Esophagus squamous epithelium (tissue), 5 donors: Measurements from ENCODE around the gene DPH7. TPM values are rescaled to one million over a fixed set of nuclear protein-coding genes. Genes with fewer than 3 reads are reported as not detected.

Experiments used
- DNase-seq: peaks from one replicate; lab custom pipeline; 2025; lab: John Stamatoyannopoulos, UW
- H3K27ac ChIP-seq, 4 donors: fragments of 200-600 bp; sonication (generic); one replicate each; pipeline ENCODE4 v1.5.1; 2016 to 2019; ENCODE audit warnings: mild to moderate bottlenecking in 1 of 4
- H3K27me3 ChIP-seq, 4 donors: fragments of 200-600 bp; sonication (generic); 1 replicate in 3 of 4; 2 replicates in 1 of 4; pipeline versions ENCODE4 v1.5.1 to v1.6.0; 2017 to 2021; ENCODE audit warnings: antibody characterized with exemption in 1 of 4
- H3K36me3 ChIP-seq, 3 donors: fragments of 200-600 bp; sonication (generic); one replicate each; pipeline ENCODE4 v1.5.1; 2016 to 2019
- H3K4me1 ChIP-seq, 3 donors: fragments of 200-600 bp; sonication (generic); one replicate each; pipeline ENCODE4 v1.5.1; 2017 to 2019
- H3K4me3 ChIP-seq, 4 donors: fragments of 200-600 bp; sonication (generic); 1 replicate in 3 of 4; 2 replicates in 1 of 4; pipeline ENCODE4 v1.5.1; 2016 to 2019; ENCODE audit warnings: mild to moderate bottlenecking in 2 of 4, moderate library complexity in 1 of 4
- H3K9me3 ChIP-seq, 3 donors: fragments of 200-600 bp; sonication (generic); one replicate each; pipeline ENCODE4 v1.5.1; 2016 to 2019
- CTCF ChIP-seq, 6 experiments: fragments of 450-650 bp in 4 of 6; fragments of 200-600 bp in 2 of 6; sonication (generic) in 2 of 6; IDR thresholded peaks; one replicate each; pipeline ENCODE4 v1.5.1; 2016 to 2019; ENCODE audit warnings: antibody characterized with exemption in 6 of 6, mild to moderate bottlenecking in 4 of 6, moderate library complexity in 4 of 6
- POLR2A ChIP-seq, 4 donors: fragments of 450-650 bp; IDR thresholded peaks; one replicate each; pipeline ENCODE4 v1.6.1; 2017; ENCODE audit warnings: antibody characterized with exemption in 4 of 4, mild to moderate bottlenecking in 4 of 4, moderate library complexity in 3 of 4
- WGBS, 2 donors: methylation state at CpG; one replicate each; pipeline ENCODE4 v1.1.5; 2018; 5-methylcytosine and 5-hydroxymethylcytosine counted together
- intact Hi-C: fragments of 100-400 bp; cut with DNase I; formaldehyde crosslinking; loops from one replicate; pipeline ENCODE4 v1.15.0; 2022
- total RNA-seq, 4 donors: library from RNA; depleted of rRNA; stranded (reverse); fragments of >200 nt; gene quantifications; one replicate each; pipeline ENCODE4 v1.1.0, GENCODE V29; 2016
- donor health status: DM: yes; HTN: yes; CAD: no.

The DPH7 gene
- total RNA-seq, 4 donors from 2014 or later: 13.4 to 32.2 (median 21.7) TPM

DNA sequence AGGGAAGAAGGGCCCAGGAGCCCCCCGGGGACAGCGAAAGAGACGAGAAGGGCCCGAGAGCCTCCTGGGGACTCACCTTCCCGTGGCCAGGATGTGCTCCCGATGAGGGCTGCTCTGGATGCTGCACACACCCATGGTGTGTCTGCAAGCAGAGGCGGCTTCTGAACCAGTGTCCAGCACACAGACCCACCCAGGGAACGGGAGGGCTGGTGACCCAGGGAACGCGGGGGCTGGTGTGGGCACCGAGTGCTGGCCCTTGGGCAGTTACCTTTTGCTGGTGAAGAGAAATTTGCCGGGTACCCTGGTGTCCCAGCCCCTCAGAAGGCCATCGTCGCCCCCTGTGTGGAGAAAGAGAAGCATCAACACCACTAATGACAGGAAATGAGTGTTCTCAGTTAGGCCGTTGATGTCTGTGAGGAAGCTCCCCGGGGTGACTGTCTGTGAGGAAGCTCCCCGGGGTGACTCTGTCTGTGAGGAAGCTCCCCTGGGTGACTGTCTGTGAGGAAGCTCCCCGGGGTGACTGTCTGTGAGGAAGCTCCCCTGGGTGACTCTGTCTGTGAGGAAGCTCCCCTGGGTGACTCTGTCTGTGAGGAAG lies 13.8 kb downstream of the DPH7 start:
- Histone ChIP-seq H3K4me3 (no peak overlapping the region), H3K27me3 (no peaks in the 10 kb centered on the region), H3K4me1 (no peaks in the 10 kb centered on the region), H3K9me3 (no peaks in the 10 kb centered on the region), H3K36me3 (peaks cover 9 to 52% (median 10%) of the 10 kb centered on the region in 3 donors), H3K27ac (no peak overlapping the region)
- intact Hi-C loops: no loop called here
- TF ChIP-seq CTCF (IDR thresholded peaks at IDR 0.05): no peak
- TF ChIP-seq POLR2A (IDR thresholded peaks at IDR 0.05): no peak
- 90 to 94% methylated on average over 7 to 11 of the region's 18 CpGs for WGBS, 2 donors
- no peak for DNase-seq

GRCh38 chr9:137564134-137564533 lies 14.6 kb downstream of the DPH7 start:
- Histone ChIP-seq H3K27ac (no peak overlapping the region), H3K4me3 (no peak overlapping the region), H3K36me3 (peaks cover 9 to 60% (median 10%) of the 10 kb centered on the region in 3 donors), H3K9me3 (no peaks in the 10 kb centered on the region), H3K27me3 (no peaks in the 10 kb centered on the region), H3K4me1 (no peaks in the 10 kb centered on the region)
- no peak for DNase-seq
- 84 to 92% methylated on average over 10 of the region's 10 CpGs for WGBS, 2 donors
- intact Hi-C loops: no loop called here
- no peak for TF ChIP-seq POLR2A (IDR thresholded peaks at IDR 0.05)
- no peak for TF ChIP-seq CTCF (IDR thresholded peaks at IDR 0.05)

GRCh38 chr9:137558127-137558526 lies 20.6 kb downstream of the DPH7 start:
- TF ChIP-seq CTCF (IDR thresholded peaks at IDR 0.05): no peak
- no peak for TF ChIP-seq POLR2A (IDR thresholded peaks at IDR 0.05)
- no peaks in the 10 kb centered on the region for H3K27me3 ChIP-seq
- DNase-seq: no peak
- H3K9me3 ChIP-seq: no peaks in the 10 kb centered on the region
- no peak overlapping the region for H3K4me3 ChIP-seq
- peaks cover 6 to 86% (median 26%) of the 10 kb centered on the region in 3 donors for H3K36me3 ChIP-seq
- 88 to 96% methylated on average over 4 of the region's 4 CpGs for WGBS, 2 donors
- H3K4me1 ChIP-seq: peaks cover 0 to 21% (median 0%) of the 10 kb centered on the region in 3 donors
- intact Hi-C loops: no loop called here
- H3K27ac ChIP-seq: no peak overlapping the region

- intact Hi-C loops: no loop called here
- no peak overlapping the region for H3K4me3 ChIP-seq
- DNase-seq: no peak
- H3K36me3 ChIP-seq: peaks cover 6 to 72% (median 26%) of the 10 kb centered on the region in 3 donors
- WGBS, 2 donors: 73 to 75% methylated on average over 19 to 24 of the region's 24 CpGs
- H3K27ac ChIP-seq: peak overlapping the region in 1 of 4 donors; percentile 9
- H3K4me1 ChIP-seq: peaks cover 8 to 33% (median 8%) of the 10 kb centered on the region in 3 donors
- TF ChIP-seq POLR2A (IDR thresholded peaks at IDR 0.05) (no peak), CTCF (IDR thresholded peaks at IDR 0.05) (no peak)
- H3K27me3 ChIP-seq: no peaks in the 10 kb centered on the region
- H3K9me3 ChIP-seq: no peaks in the 10 kb centered on the region
Observed at GRCh38 chr9:137556069-137556838, 22.5 kb downstream of the DPH7 start.

- Histone ChIP-seq H3K4me1 (peaks cover 8 to 43% (median 13%) of the 10 kb centered on the region in 3 donors), H3K27me3 (no peaks in the 10 kb centered on the region), H3K27ac (no peak overlapping the region), H3K4me3 (no peak overlapping the region), H3K9me3 (no peaks in the 10 kb centered on the region), H3K36me3 (peaks cover 6 to 67% (median 26%) of the 10 kb centered on the region in 3 donors)
- intact Hi-C loops: no loop called here
- no peak for DNase-seq
- no peak for TF ChIP-seq POLR2A (IDR thresholded peaks at IDR 0.05)
- no peak for TF ChIP-seq CTCF (IDR thresholded peaks at IDR 0.05)
- WGBS, 2 donors: 77 to 88% methylated on average over 4 to 5 of the region's 10 CpGs
Observed at GRCh38 chr9:137555179-137555578, 23.5 kb downstream of the DPH7 start.
